22Rv1 (cell line): ENCODE results near the gene CGREF1.

Experiments used
- CTCF ChIP-seq: fragments of 450-650 bp; IDR thresholded peaks from 2 replicates; pipeline ENCODE4 v1.5.1; 2017; ENCODE audit warnings: mild to moderate bottlenecking
- ZFX ChIP-seq: fragments of 450-650 bp; IDR thresholded peaks from 2 replicates; pipeline ENCODE4 v1.6.1; 2017; ENCODE audit warnings: antibody characterized with exemption, borderline replicate concordance

GRCh38 chr2:27143285-27143684, 24.4 kb upstream of the CGREF1 start:
- TF ChIP-seq CTCF (no peak), ZFX (no peak)
